Measurements from ENCODE around the gene THAP2.

The THAP2 gene

GRCh38 chr12:71663561-71664410 lies at the start of gene THAP2, which contains the start of gene ZFC3H1:
TSS of gene THAP2 (plus strand) at chr12:71664301. CDS start at chr12:71664510, 209 bp downstream.
TSS of gene ZFC3H1 (minus strand) at chr12:71663848. CDS start at chr12:71663610, 238 bp downstream.
- peak; percentile 98 for DNase-seq

GRCh38 chr12:71621938-71622337 lies 42.2 kb upstream of the THAP2 start:
- no peak for DNase-seq

GRCh38 chr12:71625476-71625875 lies 38.6 kb upstream of the THAP2 start:
- no peak for DNase-seq

- DNase-seq, result no peak
Measured at GRCh38 chr12:71626098-71626497, 38.0 kb upstream of the THAP2 start.

- no peak for DNase-seq
Measured at GRCh38 chr12:71626768-71627167, 37.3 kb upstream of the THAP2 start.

- no peak for DNase-seq
Measured at GRCh38 chr12:71627438-71628002, 36.6 kb upstream of the THAP2 start.

- peak; percentile 16 for DNase-seq
Measured at GRCh38 chr12:71636704-71637115, 27.4 kb upstream of the THAP2 start.

GRCh38 chr12:71638499-71638898 lies 25.6 kb upstream of the THAP2 start:
- no peak for DNase-seq

GRCh38 chr12:71639341-71639760 lies 24.8 kb upstream of the THAP2 start:
- DNase-seq, result no peak

- no peak for DNase-seq
Measured at GRCh38 chr12:71640316-71640715, 23.8 kb upstream of the THAP2 start.

- DNase-seq, result no peak
Measured at GRCh38 chr12:71641390-71641789, 22.7 kb upstream of the THAP2 start.

- no peak for DNase-seq
Measured at GRCh38 chr12:71642264-71642663, 21.8 kb upstream of the THAP2 start.

GRCh38 chr12:71645268-71645667 lies 18.8 kb upstream of the THAP2 start:
- no peak for DNase-seq

GRCh38 chr12:71646512-71646911 lies 17.6 kb upstream of the THAP2 start:
- no peak for DNase-seq

- no peak for DNase-seq
Measured at GRCh38 chr12:71648537-71648936, 15.6 kb upstream of the THAP2 start.

- no peak for DNase-seq
Measured at GRCh38 chr12:71649401-71649800, 14.7 kb upstream of the THAP2 start.

GRCh38 chr12:71652656-71653055 lies 11.4 kb upstream of the THAP2 start:
- DNase-seq, result no peak

- DNase-seq, result no peak
Measured at GRCh38 chr12:71653137-71653536, 11.0 kb upstream of the THAP2 start.

- no peak for DNase-seq
Measured at GRCh38 chr12:71654200-71654599, 9.9 kb upstream of the THAP2 start.

GRCh38 chr12:71655495-71655894 lies 8.6 kb upstream of the THAP2 start:
- no peak for DNase-seq

GRCh38 chr12:71655907-71656306 lies 8.2 kb upstream of the THAP2 start:
- no peak for DNase-seq

GRCh38 chr12:71656740-71657139 lies 7.4 kb upstream of the THAP2 start:
- no peak for DNase-seq

- DNase-seq, result no peak
Measured at GRCh38 chr12:71661977-71662530, 2.0 kb upstream of the THAP2 start.

Measured in NCI-H2081 treated with DMSO at 0.1 percent for 48 hours (cell line).